H1 (cell line): Measurements from ENCODE around the gene LRRC9. TPM values are rescaled to one million over a fixed set of nuclear protein-coding genes. Genes with fewer than 3 reads are reported as not detected.

ENCODE experiments used
- CTCF ChIA-PET: fragments of 300-600 bp; sonication (Branson Sonifier 250); formaldehyde crosslinking; loops from one replicate; lab custom pipeline; 2021; ENCODE audit not compliant: partially characterized antibody; lab: Charles Lee
- POLR2A ChIA-PET: fragments of 300-600 bp; sonication (Branson Sonifier 250); formaldehyde crosslinking; loops from one replicate; lab custom pipeline; 2021; ENCODE audit warnings: inconsistent platforms; ENCODE audit not compliant: partially characterized antibody; lab: Charles Lee
- DNase-seq, 2 experiments: peaks; one replicate each; pipeline versions ENCODE4 v3.0.0 to v3.0.0-alpha.2; 2010 to 2022; ENCODE audit warnings: low spot score in 2 of 2, low read depth in 1 of 2, mixed read lengths in 1 of 2
- FAIRE-seq: peaks from 2 replicates; lab custom pipeline; 2011; peaks lifted over from hg19 to GRCh38; lab: Jason Lieb, UNC
- H2AFZ ChIP-seq: 2 replicates; pipeline ENCODE4 v1.8.1; 2012; ENCODE audit warnings: low read length, inconsistent platforms
- H2AK5ac ChIP-seq: 2 replicates; pipeline ENCODE4 v1.6.1; 2013; ENCODE audit warnings: low read depth, low read length
- H2BK120ac ChIP-seq: replicated peaks from 2 replicates; pipeline ENCODE3; 2013; ENCODE audit warnings: low read depth, low read length, inconsistent platforms
- H2BK12ac ChIP-seq: 2 replicates; pipeline ENCODE4 v1.6.1; 2013; ENCODE audit warnings: low read depth, low read length
- H2BK15ac ChIP-seq: 2 replicates; pipeline ENCODE4 v1.6.1; 2013; ENCODE audit warnings: low read length
- H2BK20ac ChIP-seq: 2 replicates; pipeline ENCODE4 v1.6.1; 2013; ENCODE audit warnings: low read length
- H2BK5ac ChIP-seq: 2 replicates; pipeline ENCODE4 v1.6.1; 2013; ENCODE audit warnings: low read depth, low read length
- H3K14ac ChIP-seq: 2 replicates; pipeline ENCODE4 v1.6.1; 2013; ENCODE audit warnings: inconsistent platforms; ENCODE audit not compliant: insufficient read length
- H3K18ac ChIP-seq: 2 replicates; pipeline ENCODE4 v1.6.1; 2013; ENCODE audit warnings: low read length; ENCODE audit errors: extremely low read depth
- H3K23ac ChIP-seq: 2 replicates; pipeline ENCODE4 v1.6.1; 2013; ENCODE audit warnings: inconsistent platforms; ENCODE audit not compliant: insufficient read length
- H3K23me2 ChIP-seq: 2 replicates; pipeline ENCODE4 v1.6.1; 2013; ENCODE audit warnings: low read depth, low read length
- H3K27ac ChIP-seq: 2 replicates; pipeline ENCODE4 v1.6.1; 2011; ENCODE audit warnings: low read depth, low read length, inconsistent platforms
- H3K27me3 ChIP-seq, 4 experiments: replicated peaks in 1 of 4; 1 replicate in 1 of 4; 2 replicates in 3 of 4; pipeline versions ENCODE4 v1.6.1 to v1.8.1; 2011 to 2013; ENCODE audit warnings: low read length in 3 of 4, mild to moderate bottlenecking in 3 of 4, inconsistent platforms in 2 of 4, mixed read lengths in 2 of 4, moderate library complexity in 1 of 4; ENCODE audit not compliant: control insufficient read depth in 3 of 4, insufficient read depth in 3 of 4; ENCODE audit errors: extremely low read depth in 1 of 4
- H3K36me3 ChIP-seq, 4 experiments: 2 replicates each; pipeline versions ENCODE4 v1.6.1 to v1.8.1; 2011 to 2013; ENCODE audit warnings: mild to moderate bottlenecking in 4 of 4, low read length in 3 of 4, moderate library complexity in 2 of 4, control low read depth in 1 of 4, inconsistent platforms in 1 of 4; ENCODE audit not compliant: insufficient read depth in 4 of 4, control insufficient read depth in 2 of 4
- H3K4ac ChIP-seq: replicated peaks from 2 replicates; pipeline ENCODE3; 2013; ENCODE audit warnings: low read length, low read depth, mixed read lengths, inconsistent platforms; ENCODE audit not compliant: insufficient read length
- H3K4me1 ChIP-seq, 4 experiments: replicated peaks in 1 of 4; 1 replicate in 1 of 4; 2 replicates in 3 of 4; pipeline versions ENCODE4 v1.6.1 to v1.8.1; 2011 to 2013; ENCODE audit warnings: low read length in 3 of 4, inconsistent platforms in 2 of 4, mixed read lengths in 1 of 4; ENCODE audit not compliant: insufficient read depth in 4 of 4, control insufficient read depth in 3 of 4
- H3K4me2 ChIP-seq, 2 experiments: 2 replicates each; pipeline versions ENCODE4 v1.6.1 to v1.8.1; 2011 to 2013; ENCODE audit warnings: low read depth in 2 of 2, low read length in 2 of 2, control low read depth in 1 of 2, inconsistent platforms in 1 of 2, mild to moderate bottlenecking in 1 of 2; ENCODE audit not compliant: insufficient read depth in 1 of 2
- H3K4me3 ChIP-seq, 4 experiments: fragments of 200-600, 300-600 bp in 1 of 4; sonication (generic), shearing (Covaris generic), sonication (Bioruptor Twin) in 1 of 4; 2 replicates each; pipeline versions ENCODE4 v1.5.1 to v1.8.1; 2011 to 2016; ENCODE audit warnings: low read length in 4 of 4, low read depth in 3 of 4, control low read depth in 2 of 4, inconsistent platforms in 2 of 4, mild to moderate bottlenecking in 2 of 4, mixed read lengths in 1 of 4, moderate library complexity in 1 of 4; ENCODE audit not compliant: insufficient read depth in 2 of 4; ENCODE audit errors: extremely low read depth in 1 of 4
- H3K56ac ChIP-seq: replicated peaks from 2 replicates; pipeline ENCODE3; 2013; ENCODE audit warnings: low read depth, mild to moderate bottlenecking, mixed read lengths, low read length, inconsistent platforms; ENCODE audit not compliant: insufficient read length
- H3K79me1 ChIP-seq: 2 replicates; pipeline ENCODE4 v1.6.1; 2013; ENCODE audit warnings: low read depth, low read length, control low read depth
- H3K79me2 ChIP-seq, 2 experiments: 2 replicates each; pipeline versions ENCODE4 v1.6.1 to v1.8.1; 2012 to 2013; ENCODE audit warnings: low read length in 2 of 2, mild to moderate bottlenecking in 2 of 2, inconsistent platforms in 1 of 2; ENCODE audit not compliant: insufficient read depth in 2 of 2, control insufficient read depth in 1 of 2
- H3K9ac ChIP-seq, 4 experiments: replicated peaks in 1 of 4; 1 replicate in 1 of 4; 2 replicates in 3 of 4; pipeline versions ENCODE4 v1.6.1 to v1.8.1; 2011 to 2013; ENCODE audit warnings: low read depth in 3 of 4, low read length in 3 of 4, control low read depth in 2 of 4, mild to moderate bottlenecking in 2 of 4, moderate library complexity in 2 of 4, inconsistent platforms in 1 of 4; ENCODE audit errors: extremely low read depth in 1 of 4
- H3K9me3 ChIP-seq, 2 experiments: 2 replicates each; pipeline versions ENCODE4 v1.6.1 to v1.8.1; 2012 to 2013; ENCODE audit warnings: mild to moderate bottlenecking in 2 of 2, moderate library complexity in 2 of 2, control low read depth in 1 of 2, inconsistent platforms in 1 of 2, low read depth in 1 of 2, low read length in 1 of 2, mixed read lengths in 1 of 2; ENCODE audit not compliant: insufficient read depth in 2 of 2
- H4K20me1 ChIP-seq, 2 experiments: replicated peaks in 1 of 2; 2 replicates each; pipeline versions ENCODE3 to v1.8.1; 2011 to 2013; ENCODE audit warnings: inconsistent platforms in 2 of 2, low read length in 2 of 2, mild to moderate bottlenecking in 1 of 2; ENCODE audit not compliant: insufficient read depth in 2 of 2, control insufficient read depth in 1 of 2
- H4K5ac ChIP-seq: 2 replicates; pipeline ENCODE4 v1.6.1; 2013; ENCODE audit warnings: low read length, low read depth, mixed read lengths, inconsistent platforms; ENCODE audit not compliant: insufficient read length
- H4K8ac ChIP-seq: 2 replicates; pipeline ENCODE4 v1.8.0; 2013; ENCODE audit warnings: mild to moderate bottlenecking, moderate library complexity, low read length, inconsistent platforms; ENCODE audit not compliant: insufficient read depth; ENCODE audit errors: extremely low read depth
- H4K91ac ChIP-seq: replicated peaks from 2 replicates; pipeline ENCODE3; 2013; ENCODE audit warnings: low read length, mixed read lengths, inconsistent platforms; ENCODE audit not compliant: insufficient read length
- JUN ChIP-seq: IDR thresholded peaks from 2 replicates; pipeline ENCODE4 v1.6.1; 2011; ENCODE audit warnings: low read depth, mild to moderate bottlenecking, improper control_type of control experiment, low read length
- RBBP5 ChIP-seq: IDR thresholded peaks from 2 replicates; pipeline ENCODE4 v1.7.1; 2012; ENCODE audit warnings: low read depth, mild to moderate bottlenecking, inconsistent platforms, low read length, moderate library complexity, borderline replicate concordance
- ZNF274 ChIP-seq: IDR thresholded peaks from 2 replicates; pipeline ENCODE4 v1.7.0; 2012; ENCODE audit warnings: low read length, borderline replicate concordance; ENCODE audit errors: extremely low read depth
- WGBS, 2 experiments: shearing (Covaris generic) in 1 of 2; methylation state at CpG; one replicate each; pipeline versions ENCODE4 v1.1.6 to v1.1.7; 2013 to 2015; ENCODE audit warnings: low lambda C conversion rate in 2 of 2, mixed read lengths in 2 of 2, inconsistent platforms in 1 of 2, low coverage in 1 of 2, missing lambda C conversion rate in 1 of 2; ENCODE audit not compliant: insufficient replicate concordance in 2 of 2, insufficient coverage in 1 of 2, insufficient read length in 1 of 2; ENCODE audit errors: extremely low coverage in 1 of 2, missing lambda C conversion rate in 1 of 2; 5-methylcytosine and 5-hydroxymethylcytosine counted together
- polyA plus RNA-seq, 7 experiments: library from polyadenylated mRNA; depleted of rRNA in 3 of 7; stranded (reverse) in 5 of 7; unstranded in 2 of 7; fragments of >200 nt in 5 of 7; fragments of 200-250 nt in 2 of 7; gene quantifications; 1 replicate in 5 of 7; 2 replicates in 1 of 7; 4 replicates in 1 of 7; pipeline versions ENCODE4 v1.2.1 to v1.2.3, GENCODE V29; 2011 to 2013; ENCODE audit warnings: missing spikeins in 2 of 7, mixed read lengths in 2 of 7
- total RNA-seq: library from RNA; stranded (reverse); fragmentation: NEBNext Ultra II Directional; extraction: Animal tissue kit (Norgen Biotek cat#: 25700); gene quantifications from 2 replicates; pipeline ENCODE4 v1.2.1, GENCODE V29; 2021

Gene LRRC9
- total and polyA plus RNA-seq, 2 of the 8 experiments (the other 6 are each of a cell fraction or from before 2014, with no cell fraction given), result 0.12 to 0.84 TPM

DNA sequence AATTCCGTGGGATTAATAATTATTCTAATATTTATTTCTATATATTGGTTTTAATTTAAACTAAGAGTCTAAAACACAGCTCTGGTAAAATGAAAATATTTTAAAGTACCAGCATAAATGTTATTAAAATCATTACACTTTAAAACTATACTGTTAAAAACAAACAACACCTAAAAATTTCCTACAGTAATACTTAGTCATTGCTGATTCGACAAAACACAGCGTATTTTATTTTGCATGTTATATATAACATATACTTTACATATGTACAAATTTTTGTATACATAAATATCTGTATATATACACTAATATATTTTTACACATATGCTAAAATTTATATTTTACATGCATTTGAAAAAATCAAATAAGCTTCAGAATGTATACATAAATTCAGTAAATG, 165.7 kb downstream of the LRRC9 start:
- Histone ChIP-seq H3K27ac (no peak overlapping the region), H2AK5ac (no peak overlapping the region), H4K8ac (no peak overlapping the region), H3K9ac (no peak overlapping the region), H3K4me3 (no peak overlapping the region), H3K4me1 (no peaks in the 10 kb centered on the region), H3K79me2 (no peaks in the 10 kb centered on the region), H3K56ac (no peak overlapping the region), H3K23ac (no peak overlapping the region), H2BK5ac (no peak overlapping the region), H2BK15ac (no peak overlapping the region), H2BK20ac (no peak overlapping the region), H4K91ac (no peak overlapping the region), H4K5ac (no peak overlapping the region), H3K79me1 (no peaks in the 10 kb centered on the region), H3K4ac (no peak overlapping the region), H4K20me1 (no peaks in the 10 kb centered on the region)
- DNase-seq (no peak), FAIRE-seq (no peak)
- 87% methylated on average over 3 of the region's 3 CpGs; no CpG with 5 or more reads in 1 of the 2 experiments for WGBS, 2 experiments
- TF ChIP-seq ZNF274 (no peak), JUN (no peak), RBBP5 (no peak)
- TF ChIP-seq, all 59 proteins: peak for 0
- no peaks in the 10 kb centered on the region for H3K23me2 ChIP-seq
- POLR2A ChIA-PET, result no interaction called here
- H3K18ac ChIP-seq, result no peak overlapping the region
- no peak overlapping the region for H2BK12ac ChIP-seq
- H3K9me3 ChIP-seq, result no peaks in the 10 kb centered on the region
- no peaks in the 10 kb centered on the region for H3K27me3 ChIP-seq
- no peak overlapping the region for H3K14ac ChIP-seq
- H2AFZ ChIP-seq, result no peak overlapping the region
- H2BK120ac ChIP-seq, result no peak overlapping the region
- CTCF ChIA-PET, result no interaction called here
- no peaks in the 10 kb centered on the region for H3K36me3 ChIP-seq
- H3K4me2 ChIP-seq, result no peak overlapping the region
